T-helper 1 cell treated with Interleukin-12 subunit alpha and Interleukin-12 subunit beta and Interleukin-4 antibody, amounts not matched to agents 30 ng/mL and 1 ng/mL, for 36 hours (primary cell): ENCODE results near the gene ARPC5L. TPM values are rescaled to one million over a fixed set of nuclear protein-coding genes. Genes with fewer than 3 reads are reported as not detected.

ENCODE experiments used
- intact Hi-C: fragments of 100-400 bp; cut with micrococcal nuclease; formaldehyde crosslinking; loops from one replicate; pipeline ENCODE4 v1.15.1; 2024
- total RNA-seq: library from RNA; stranded (reverse); gene quantifications from 2 replicates; pipeline ENCODE4 v1.2.3, GENCODE V29; 2022

ARPC5L gene
- total RNA-seq, 1 donor from 2014 or later = 76.6 TPM

- intact Hi-C loops = loop anchor here (5.0 to 10.0 kb wide), 4 partner anchors 446 to 1944 kb away; partner anchors contain the start of genes MAPKAP1, PSMB7, ZBTB26 and ZBTB43
Measured at GRCh38 chr9:124860582-124861341, 1.2 kb upstream of the ARPC5L start.

GRCh38 chr9:124863371-124863871, 1.5 kb downstream of the ARPC5L start:
- intact Hi-C loops = loop anchor here (2.0 to 10.0 kb wide), 6 partner anchors 93 to 1941 kb away; partner anchors contain the start of genes MAPKAP1, NR6A1, PBX3 and PSMB7

- intact Hi-C loops = loop anchor here (10.0 kb wide), 3 partner anchors 454 to 1936 kb away; partner anchors contain the start of genes PSMB7, ZBTB26 and ZBTB43
Measured at GRCh38 chr9:124868511-124869465, 6.9 kb downstream of the ARPC5L start.

GRCh38 chr9:124869466-124869985, 7.6 kb downstream of the ARPC5L start:
- intact Hi-C loops = loop anchor here (10.0 kb wide), 3 partner anchors 455 to 1935 kb away; partner anchors contain the start of genes PSMB7, ZBTB26 and ZBTB43

- intact Hi-C loops = loop anchor here (1.0 to 10.0 kb wide), 13 partner anchors 8 to 1935 kb away; partner anchors contain the start of genes ARPC5L, GAPVD1, GOLGA1 and HSPA5
Measured at GRCh38 chr9:124869986-124870560, 8.1 kb downstream of the ARPC5L start.

- intact Hi-C loops = loop anchor here (1.0 to 5.0 kb wide), 10 partner anchors 8 to 392 kb away; partner anchors contain the start of genes ARPC5L, GAPVD1, GOLGA1 and HSPA5
Measured at GRCh38 chr9:124870723-124871122, 8.8 kb downstream of the ARPC5L start.

- intact Hi-C loops = loop anchor here (2.0 to 5.0 kb wide), 3 partner anchors 330 to 391 kb away; partner anchors contain the start of genes GAPVD1, HSPA5 and RABEPK
Measured at GRCh38 chr9:124871156-124871561, 9.2 kb downstream of the ARPC5L start.

- intact Hi-C loops = loop anchor here (5.0 kb wide), 1 partner anchor 389 kb away; the partner anchor contains the start of gene GAPVD1
Measured at GRCh38 chr9:124873664-124874063, 11.7 kb downstream of the ARPC5L start.

- intact Hi-C loops = no loop called here
Measured at GRCh38 chr9:124875501-124875900, 13.6 kb downstream of the ARPC5L start.

GRCh38 chr9:124877021-124877782, 15.3 kb downstream of the ARPC5L start:
- intact Hi-C loops = no loop called here

GRCh38 chr9:124878021-124878420, 16.1 kb downstream of the ARPC5L start:
- intact Hi-C loops = no loop called here

GRCh38 chr9:124878518-124878917, 16.6 kb downstream of the ARPC5L start:
- intact Hi-C loops = no loop called here

GRCh38 chr9:124879226-124879625, 17.3 kb downstream of the ARPC5L start:
- intact Hi-C loops = no loop called here

GRCh38 chr9:124880501-124880900, 18.6 kb downstream of the ARPC5L start:
- intact Hi-C loops = no loop called here

- intact Hi-C loops = no loop called here
Measured at GRCh38 chr9:124881138-124881743, 19.3 kb downstream of the ARPC5L start.

- intact Hi-C loops = no loop called here
Measured at GRCh38 chr9:124882231-124882630, 20.3 kb downstream of the ARPC5L start.

GRCh38 chr9:124884376-124884775, 22.4 kb downstream of the ARPC5L start:
- intact Hi-C loops = no loop called here

GRCh38 chr9:124885551-124885950, 23.6 kb downstream of the ARPC5L start:
- intact Hi-C loops = no loop called here

- intact Hi-C loops = no loop called here
Measured at GRCh38 chr9:124886461-124886860, 24.5 kb downstream of the ARPC5L start.
